ENCODE results near the gene SHF.
A peak's percentile ranks its signal among the peaks of the same experiment; 100 is the strongest.
"Not testable (repeated sequence)": the region's sequence is repeated elsewhere in the genome, so short reads cannot be mapped to it uniquely, and the experiment has no call there.

SHF gene

DNA sequence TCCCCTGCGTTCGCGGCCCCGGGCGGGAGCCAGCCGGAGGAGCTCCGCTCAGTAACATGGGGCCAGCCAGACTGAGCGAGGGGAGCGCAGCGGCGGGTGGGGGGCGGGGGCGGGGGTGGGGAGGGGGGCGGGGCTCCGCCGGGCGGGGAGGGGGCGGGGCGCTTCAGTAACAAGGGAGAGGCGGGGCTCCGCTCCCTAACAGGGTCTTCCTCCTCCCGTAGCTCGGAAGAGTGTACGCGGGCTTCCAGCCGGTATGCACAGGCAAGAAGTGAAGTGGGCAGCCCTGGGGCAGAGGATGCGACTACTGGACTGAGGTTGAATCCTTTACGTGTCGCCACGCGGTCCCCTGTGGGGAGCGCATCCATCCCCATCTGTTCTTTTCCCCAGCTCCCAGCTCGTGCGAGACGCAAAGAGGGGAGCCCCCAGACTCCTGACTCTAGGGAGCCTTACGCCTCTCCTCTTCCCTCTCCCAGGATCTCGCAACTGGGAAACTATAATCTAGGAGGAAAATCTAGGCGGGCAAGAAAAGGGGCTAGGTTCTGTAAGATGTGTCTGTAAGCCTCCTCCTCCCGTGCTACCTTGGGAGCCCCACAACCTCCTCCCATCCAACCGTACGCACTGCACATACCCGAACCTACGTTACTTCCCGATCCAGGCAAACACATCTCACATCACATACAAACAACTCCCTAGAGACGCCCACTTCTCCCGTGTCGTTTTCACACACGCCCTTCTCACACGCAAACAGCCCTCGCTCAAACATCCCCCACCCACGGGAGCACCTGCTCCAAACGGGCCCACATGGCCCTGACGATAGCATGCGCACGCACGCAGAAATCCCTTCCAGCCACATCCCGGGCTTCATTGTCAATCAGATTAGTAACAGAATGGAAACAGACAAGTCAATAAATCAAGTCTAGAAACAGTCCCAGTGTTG lies at the start of gene SHF:
Gene SHF, minus strand, starts transcription at position 73 of the 937 bp plus-strand sequence. Its CDS starts 15 bp downstream, at position 58.
- DNase-seq, result no peak

DNA sequence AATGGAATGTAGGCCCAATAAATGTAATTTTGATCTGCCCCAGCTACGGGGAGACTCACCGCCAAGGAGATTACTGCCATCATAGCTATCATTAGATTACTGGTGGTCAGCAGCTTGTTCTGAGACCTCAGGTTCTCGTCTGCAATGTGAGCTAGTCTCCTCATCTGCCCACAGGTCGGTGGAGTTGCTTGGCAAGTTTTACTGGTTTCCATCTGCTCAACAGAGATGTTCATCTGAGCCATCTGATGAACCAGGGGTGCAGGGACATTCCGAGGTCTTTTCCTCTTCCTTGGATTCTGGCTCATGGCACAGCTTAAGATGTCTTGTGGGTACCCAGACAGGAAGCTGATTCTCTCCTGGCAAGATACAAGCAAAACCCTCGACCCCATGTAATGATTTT lies 49.0 kb upstream of the SHF start:
- DNase-seq, result not testable (repeated sequence)

GRCh38 chr15:45234562-45235235 lies 46.9 kb upstream of the SHF start:
- DNase-seq, result no peak

GRCh38 chr15:45231864-45232562 lies 44.2 kb upstream of the SHF start:
- no peak for DNase-seq

DNA sequence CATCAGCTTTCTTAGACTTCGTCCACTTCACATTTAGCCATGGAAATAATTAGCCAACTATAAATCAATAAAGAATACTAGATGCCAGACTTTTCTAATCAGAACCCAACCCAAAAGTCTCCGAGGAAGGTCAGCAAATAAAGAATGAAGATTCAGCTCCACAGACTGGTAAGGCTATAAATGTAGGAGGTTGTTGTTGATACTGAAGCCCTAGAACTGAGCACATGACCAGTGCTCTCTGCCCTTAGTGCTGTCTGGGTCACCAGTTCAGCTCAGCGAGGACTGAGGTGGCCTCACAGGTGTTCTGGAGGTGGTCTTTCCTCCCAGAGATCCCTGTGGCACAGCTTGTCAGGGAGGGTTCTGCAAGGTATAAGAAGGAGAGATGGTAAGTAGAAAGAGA lies 43.4 kb upstream of the SHF start:
- DNase-seq, result no peak

- DNase-seq, result no peak
Observed at GRCh38 chr15:45230245-45230965, 42.6 kb upstream of the SHF start.

- DNase-seq, result no peak
Observed at GRCh38 chr15:45228931-45229330, 41.2 kb upstream of the SHF start.

DNA sequence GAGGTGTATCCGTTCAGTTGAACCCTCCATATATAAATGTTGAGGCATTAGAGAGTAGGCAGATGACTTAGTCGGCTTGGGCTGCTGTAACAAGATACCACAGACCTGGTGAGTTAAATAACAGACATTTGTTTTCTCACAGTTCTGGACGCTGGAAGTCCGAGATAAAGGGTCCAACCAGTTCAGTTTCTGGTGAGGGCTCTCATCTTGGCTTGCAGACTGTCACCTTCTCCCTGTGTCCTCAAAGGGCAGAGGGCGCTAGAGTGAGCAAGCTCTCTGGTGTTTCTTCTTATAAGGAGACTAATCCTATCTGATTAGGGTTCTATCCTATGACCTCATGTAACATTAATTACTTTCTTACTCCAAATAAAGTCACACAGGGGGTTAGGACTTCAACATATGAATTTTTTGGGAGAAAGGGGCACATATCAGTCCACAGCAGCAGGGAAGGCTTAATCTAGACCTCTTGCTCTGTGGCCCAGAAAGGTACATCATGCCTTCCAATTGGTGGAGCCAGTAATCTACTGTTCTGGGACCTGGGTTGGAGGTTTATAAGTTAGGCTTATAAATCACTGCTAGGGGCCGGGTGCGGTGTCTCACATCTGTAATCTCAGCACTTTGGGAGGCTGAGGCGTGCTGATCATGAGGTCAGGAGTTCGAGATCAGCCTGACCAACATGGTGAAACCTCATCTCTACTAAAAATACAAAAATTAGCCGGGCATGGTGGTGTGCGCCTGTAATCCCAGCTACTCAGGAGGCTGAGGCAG lies 37.9 kb upstream of the SHF start:
- no peak for DNase-seq

- DNase-seq, result no peak
Observed at GRCh38 chr15:45224621-45225217, 37.0 kb upstream of the SHF start.

DNA sequence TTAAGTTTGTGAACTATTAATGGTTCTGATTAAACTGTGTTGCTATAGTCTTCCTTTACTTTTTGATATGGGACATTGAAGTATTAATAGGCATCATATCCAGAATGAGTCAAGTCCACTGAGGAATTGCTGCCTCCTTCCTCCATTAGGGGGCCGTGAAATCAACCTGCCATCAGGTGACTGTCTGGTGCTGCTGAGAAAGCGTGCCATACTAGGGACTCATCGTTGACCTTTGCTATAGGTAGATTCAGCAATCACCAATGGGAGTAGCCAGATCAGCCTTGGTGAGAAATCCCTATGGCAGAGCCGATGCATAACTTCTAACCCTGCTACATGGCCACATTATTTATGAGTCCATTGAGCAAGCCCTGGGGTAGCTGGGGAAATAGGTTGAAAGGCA lies 34.2 kb upstream of the SHF start:
- DNase-seq, result no peak

DNA sequence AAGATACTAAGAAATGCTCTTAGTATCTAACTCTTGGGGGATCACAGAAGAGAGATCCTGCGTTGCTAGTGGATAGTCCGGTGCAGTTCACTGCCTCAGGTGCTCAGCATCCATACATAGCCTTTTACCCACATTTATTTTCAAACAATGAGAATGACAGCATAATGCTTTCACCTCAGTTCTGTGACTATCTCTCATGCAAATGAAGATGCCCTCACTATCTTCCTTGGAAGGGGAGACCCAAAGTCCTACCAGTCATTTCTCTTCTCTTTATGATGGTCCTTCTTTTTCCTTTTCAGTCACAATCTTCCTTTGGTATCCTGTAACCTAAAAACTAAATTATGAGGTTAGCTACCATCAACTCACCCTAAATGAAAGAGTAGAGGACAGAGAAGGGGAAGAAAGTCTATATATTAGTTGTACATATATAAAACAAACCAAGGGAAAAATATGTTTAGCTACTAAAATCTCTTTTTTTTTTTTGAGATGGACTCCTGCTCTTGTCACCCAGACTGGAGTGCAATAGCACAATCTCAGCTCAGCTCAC lies 33.4 kb upstream of the SHF start:
- DNase-seq, result no peak

DNA sequence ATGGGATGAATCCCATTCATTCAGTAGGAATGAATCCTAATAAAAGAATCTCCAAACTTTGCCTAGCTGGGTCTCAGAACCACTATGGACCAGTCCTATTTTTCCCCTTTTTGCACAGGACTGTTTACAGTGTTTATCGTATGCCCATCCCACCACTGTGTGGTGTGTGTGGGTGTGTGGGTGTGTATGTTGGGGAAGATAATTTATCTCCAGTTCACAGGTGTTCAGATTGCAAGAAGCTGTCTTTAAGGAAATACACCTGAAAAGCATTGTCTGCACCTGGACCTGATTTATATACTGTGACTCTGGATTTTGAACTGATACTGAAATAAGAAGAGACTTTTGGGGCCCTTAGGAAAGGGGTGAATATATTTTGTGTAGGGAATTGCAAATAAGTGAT lies 24.7 kb upstream of the SHF start:
- no peak for DNase-seq

DNA sequence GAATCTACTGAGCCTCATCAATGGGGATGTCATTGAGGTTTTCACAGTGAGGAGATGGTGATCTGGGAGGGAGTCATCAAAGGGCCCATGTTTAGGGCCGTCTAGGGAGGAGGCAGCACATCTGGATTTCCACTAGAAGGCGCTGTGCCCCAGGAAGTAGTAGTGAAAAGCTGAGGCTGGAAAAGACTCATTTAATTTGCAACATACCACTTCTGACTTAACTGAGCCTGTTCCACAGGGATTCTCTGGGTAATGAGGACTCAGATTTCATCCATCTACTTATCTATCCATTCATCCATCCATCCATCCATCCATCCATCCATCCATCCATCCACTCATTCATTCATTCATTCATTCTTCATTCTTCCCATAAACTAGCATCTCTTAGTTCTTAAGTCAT lies 17.4 kb upstream of the SHF start:
- peak; percentile 14 for DNase-seq

DNA sequence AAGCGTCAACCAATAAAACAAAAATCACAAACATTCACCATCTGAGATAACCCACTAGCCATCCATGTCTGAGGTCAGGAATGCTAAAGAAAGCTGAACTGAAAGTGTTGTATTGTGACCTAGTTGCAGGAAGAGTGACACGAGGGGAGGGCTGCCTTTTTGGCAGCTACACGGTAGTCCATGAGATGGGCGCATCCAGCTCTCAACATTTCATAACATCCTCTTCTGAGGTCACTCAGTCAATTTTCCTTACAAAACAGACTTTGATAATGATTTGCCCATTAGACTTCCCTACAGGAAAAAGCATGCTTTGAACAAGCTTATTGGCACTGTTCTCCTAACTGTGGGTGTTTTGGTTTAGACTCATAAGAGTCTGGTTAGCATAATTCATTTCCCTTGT lies 15.4 kb upstream of the SHF start:
- DNase-seq, result no peak

DNA sequence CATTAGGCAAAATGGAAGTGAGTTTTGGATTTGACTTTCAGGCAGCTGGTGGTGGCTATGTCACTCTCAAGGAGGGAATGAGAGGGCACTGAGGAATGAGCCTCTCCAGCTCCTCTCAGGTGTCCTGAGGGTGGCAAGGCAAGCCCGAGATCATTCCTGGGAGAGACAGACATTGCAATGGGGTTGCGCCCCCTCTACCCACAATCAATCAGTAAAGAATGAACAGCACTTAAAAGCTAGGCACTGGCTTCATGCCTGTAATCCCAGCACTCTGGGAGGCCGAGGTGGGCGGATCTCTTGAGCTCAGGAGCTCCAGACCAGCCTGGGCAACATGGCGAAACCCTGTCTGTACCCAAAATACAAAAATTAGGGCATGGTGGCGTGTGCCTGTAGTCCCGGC lies 14.1 kb upstream of the SHF start:
- no peak for DNase-seq

- no peak for DNase-seq
Observed at GRCh38 chr15:45201557-45201859, 13.7 kb upstream of the SHF start.

GRCh38 chr15:45200799-45201556 lies 13.2 kb upstream of the SHF start:
- peak; percentile 37 for DNase-seq

- peak; percentile 96 for DNase-seq
Observed at GRCh38 chr15:45200001-45200798, 12.4 kb upstream of the SHF start.

DNA sequence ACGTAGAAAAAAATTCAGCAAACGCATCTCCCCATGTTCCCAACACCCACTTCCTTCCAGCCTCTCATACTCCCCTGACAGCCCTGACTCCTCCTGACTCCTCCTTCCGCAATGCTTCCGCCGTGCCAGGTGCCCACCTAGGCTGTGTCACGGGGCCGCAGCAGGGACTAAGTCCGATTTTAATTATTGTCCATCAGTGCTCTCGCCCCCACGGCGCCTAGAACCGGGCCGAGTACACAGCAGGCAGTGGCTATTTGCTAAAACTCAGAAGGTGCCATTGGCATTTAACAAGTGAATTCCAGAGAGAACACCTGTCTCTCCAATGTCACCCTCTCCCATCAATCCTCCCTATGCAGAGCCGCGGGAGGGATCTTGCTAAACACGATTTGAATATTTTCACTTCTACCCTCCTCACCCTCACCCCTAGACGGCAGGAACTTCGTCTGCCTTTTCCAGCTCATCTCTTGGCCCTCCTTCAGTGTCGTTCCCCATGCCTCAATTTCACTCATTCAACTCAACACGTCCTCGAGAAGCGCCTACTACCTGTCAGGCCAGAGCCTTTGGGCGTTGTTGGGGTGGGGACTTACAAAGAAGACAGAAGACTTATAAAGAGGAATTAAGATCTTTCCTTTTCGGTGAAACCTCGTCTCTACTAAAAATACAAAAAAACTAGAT lies 11.5 kb upstream of the SHF start:
- no peak for DNase-seq

Measured in amniotic stem cell (primary cell).